T-helper 2 cell (primary cell): ENCODE data around the gene SOWAHA.

Source experiments
- DNase-seq, 5 experiments: peaks; one replicate each; pipeline versions ENCODE4 v3.0.0 to v3.0.0-alpha.2; 2012 to 2022

SOWAHA gene

GRCh38 chr5:132827943-132828673 lies 15.0 kb downstream of the SOWAHA start:
- no peak for DNase-seq

- no peak for DNase-seq
Observed at GRCh38 chr5:132828846-132829494, 15.9 kb downstream of the SOWAHA start.

GRCh38 chr5:132829742-132830435 lies 16.8 kb downstream of the SOWAHA start:
- DNase-seq: peak; percentile 37 to 75 (median 51)

- peak in 1 of 5 experiments; percentile 28 for DNase-seq
Observed at GRCh38 chr5:132830436-132831094, 17.5 kb downstream of the SOWAHA start, which contains the start of gene SHROOM1. Gene SHROOM1, minus strand, starts transcription at chr5:132830647. Its CDS starts 4,507 bp downstream, at chr5:132826140.

GRCh38 chr5:132831095-132831860 lies 18.2 kb downstream of the SOWAHA start:
- no peak for DNase-seq

GRCh38 chr5:132832612-132833011 lies 19.5 kb downstream of the SOWAHA start:
- DNase-seq: no peak

GRCh38 chr5:132834057-132834456 lies 21.0 kb downstream of the SOWAHA start:
- no peak for DNase-seq

- DNase-seq: no peak
Observed at GRCh38 chr5:132836852-132837251, 23.8 kb downstream of the SOWAHA start.

- no peak for DNase-seq
Observed at GRCh38 chr5:132837868-132838267, 24.8 kb downstream of the SOWAHA start.

GRCh38 chr5:132838516-132839282 lies 25.6 kb downstream of the SOWAHA start:
- DNase-seq: no peak

GRCh38 chr5:132839426-132840301 lies 26.6 kb downstream of the SOWAHA start:
- no peak for DNase-seq

GRCh38 chr5:132840313-132840712 lies 27.2 kb downstream of the SOWAHA start:
- DNase-seq: no peak

- no peak for DNase-seq
Observed at GRCh38 chr5:132840896-132841295, 27.8 kb downstream of the SOWAHA start.

GRCh38 chr5:132841305-132841704 lies 28.2 kb downstream of the SOWAHA start:
- DNase-seq: no peak

- DNase-seq: no peak
Observed at GRCh38 chr5:132848270-132848669, 35.2 kb downstream of the SOWAHA start.

- DNase-seq: no peak
Observed at GRCh38 chr5:132849347-132849746, 36.2 kb downstream of the SOWAHA start.

GRCh38 chr5:132850066-132850465 lies 37.0 kb downstream of the SOWAHA start:
- no peak for DNase-seq

- DNase-seq: no peak
Observed at GRCh38 chr5:132853323-132853722, 40.2 kb downstream of the SOWAHA start.

- DNase-seq: no peak
Observed at GRCh38 chr5:132853790-132854189, 40.7 kb downstream of the SOWAHA start.

- DNase-seq: no peak
Observed at GRCh38 chr5:132854301-132854700, 41.2 kb downstream of the SOWAHA start.
